Measurements from ENCODE around the gene DGKH.

DGKH gene

DNA sequence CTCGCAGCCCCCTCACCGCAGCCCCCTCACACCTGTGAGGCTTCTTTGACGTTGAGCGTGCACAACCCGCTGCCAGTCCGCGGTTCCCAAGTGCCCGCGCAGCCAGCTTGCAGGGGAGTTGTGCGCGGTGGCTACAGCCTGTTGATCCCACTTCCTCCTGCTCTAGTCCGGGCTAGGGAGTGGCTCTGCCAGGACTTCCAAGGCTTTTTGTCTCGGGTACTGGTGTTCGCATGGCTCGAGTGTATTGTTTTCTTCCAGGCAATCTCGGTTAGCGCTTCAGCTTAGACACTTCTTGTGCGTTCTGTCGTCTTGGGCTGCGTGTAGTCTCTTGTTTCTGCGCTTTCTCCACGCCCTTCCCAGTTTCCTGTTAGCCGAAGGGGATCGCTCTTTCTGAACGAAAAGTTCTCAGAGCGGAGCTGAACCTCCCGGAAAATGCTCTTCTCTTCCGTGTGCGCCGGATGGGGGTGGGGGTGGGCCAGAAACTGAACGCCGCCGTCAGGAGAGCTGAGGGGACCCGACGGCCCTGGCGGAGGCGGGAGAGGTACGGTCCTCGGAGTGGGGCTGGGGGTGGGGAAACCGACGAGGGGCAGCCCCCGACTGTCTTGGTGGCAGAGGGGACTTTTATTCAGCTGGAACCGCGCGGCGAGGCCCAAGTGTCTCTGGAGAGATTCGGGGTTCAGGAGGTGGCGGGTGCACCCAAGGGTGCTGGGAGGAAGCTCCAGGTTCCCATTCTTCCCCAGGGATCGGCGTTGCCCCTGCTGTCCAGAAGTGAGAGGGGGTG, 697 bp upstream of the DGKH start:
- peak overlapping the region; percentile 80 for H3K4me3 ChIP-seq (replicated peaks; ENCODE audit: low read depth, low read length)
- peak; percentile 74 for DNase-seq (ENCODE audit: low read depth)
- TF ChIP-seq, protein P1, sequence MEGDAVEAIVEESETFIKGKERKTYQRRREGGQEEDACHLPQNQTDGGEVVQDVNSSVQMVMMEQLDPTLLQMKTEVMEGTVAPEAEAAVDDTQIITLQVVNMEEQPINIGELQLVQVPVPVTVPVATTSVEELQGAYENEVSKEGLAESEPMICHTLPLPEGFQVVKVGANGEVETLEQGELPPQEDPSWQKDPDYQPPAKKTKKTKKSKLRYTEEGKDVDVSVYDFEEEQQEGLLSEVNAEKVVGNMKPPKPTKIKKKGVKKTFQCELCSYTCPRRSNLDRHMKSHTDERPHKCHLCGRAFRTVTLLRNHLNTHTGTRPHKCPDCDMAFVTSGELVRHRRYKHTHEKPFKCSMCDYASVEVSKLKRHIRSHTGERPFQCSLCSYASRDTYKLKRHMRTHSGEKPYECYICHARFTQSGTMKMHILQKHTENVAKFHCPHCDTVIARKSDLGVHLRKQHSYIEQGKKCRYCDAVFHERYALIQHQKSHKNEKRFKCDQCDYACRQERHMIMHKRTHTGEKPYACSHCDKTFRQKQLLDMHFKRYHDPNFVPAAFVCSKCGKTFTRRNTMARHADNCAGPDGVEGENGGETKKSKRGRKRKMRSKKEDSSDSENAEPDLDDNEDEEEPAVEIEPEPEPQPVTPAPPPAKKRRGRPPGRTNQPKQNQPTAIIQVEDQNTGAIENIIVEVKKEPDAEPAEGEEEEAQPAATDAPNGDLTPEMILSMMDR (IDR thresholded peaks at IDR 0.05; ENCODE audit: low read length, missing control alignments): no peak

DNA sequence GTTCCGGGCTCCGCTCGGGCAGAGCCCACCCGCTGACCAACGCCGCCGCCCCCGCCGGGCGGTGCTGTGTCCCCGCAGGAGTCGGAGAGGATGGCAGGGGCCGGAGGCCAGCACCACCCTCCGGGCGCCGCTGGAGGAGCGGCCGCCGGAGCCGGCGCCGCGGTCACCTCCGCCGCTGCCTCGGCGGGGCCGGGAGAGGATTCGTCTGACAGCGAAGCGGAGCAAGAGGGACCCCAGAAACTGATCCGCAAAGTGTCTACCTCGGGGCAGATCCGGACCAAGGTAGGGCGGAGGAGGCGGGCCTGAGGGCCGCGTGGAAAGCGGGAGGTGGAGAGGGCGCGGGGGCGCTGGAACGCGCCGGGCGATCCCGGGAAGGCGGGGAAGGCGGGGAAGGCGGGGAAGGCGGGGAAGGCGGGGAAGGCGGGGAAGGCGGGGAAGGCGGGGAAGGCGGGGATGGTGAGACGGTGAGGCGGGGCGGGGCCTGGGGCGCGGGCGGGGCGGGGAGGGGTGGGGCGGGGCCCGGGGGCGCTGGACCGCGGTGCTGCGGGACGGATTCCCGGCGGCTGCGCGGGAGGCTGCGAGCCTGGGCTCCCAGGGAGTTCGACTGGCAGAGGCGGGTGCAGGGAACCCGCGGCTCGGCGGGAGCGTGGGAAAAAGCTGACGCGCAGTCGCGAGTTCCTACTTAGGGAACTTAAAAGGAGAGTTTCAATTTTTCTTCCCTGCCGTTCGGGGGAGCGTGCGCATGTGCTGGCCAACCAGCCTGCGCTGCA, 421 bp downstream of the DGKH start:
- H3K4me3 ChIP-seq (replicated peaks; ENCODE audit: low read depth, low read length): peak overlapping the region; percentile 80
- TF ChIP-seq, protein P1 (IDR thresholded peaks at IDR 0.05; ENCODE audit: low read length, missing control alignments): no peak
- DNase-seq (ENCODE audit: low read depth): peak; percentile 77

DNA sequence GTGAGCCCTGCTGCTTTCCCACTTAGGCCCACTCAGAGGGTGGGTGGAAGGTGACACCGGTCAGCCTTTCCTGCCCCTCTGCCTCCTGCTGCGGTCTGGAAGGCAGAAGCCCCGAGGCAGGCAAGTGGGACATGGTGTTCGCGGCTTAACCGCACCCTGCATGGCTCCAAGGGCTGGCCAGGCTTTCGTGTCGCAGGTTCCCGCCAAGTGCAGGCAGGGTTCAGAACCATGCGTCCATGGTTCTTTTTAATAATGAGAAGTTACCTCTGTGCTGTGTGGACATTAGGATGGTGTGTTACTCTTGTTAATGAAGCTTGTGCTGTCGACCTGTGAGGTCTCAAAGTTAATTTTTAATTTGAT, 986 bp downstream of the DGKH start:
- H3K4me3 ChIP-seq (replicated peaks; ENCODE audit: low read depth, low read length): peak overlapping the region; percentile 80
- no peak for DNase-seq (ENCODE audit: low read depth)
- TF ChIP-seq, protein P1 (IDR thresholded peaks at IDR 0.05; ENCODE audit: low read length, missing control alignments): no peak

DNA sequence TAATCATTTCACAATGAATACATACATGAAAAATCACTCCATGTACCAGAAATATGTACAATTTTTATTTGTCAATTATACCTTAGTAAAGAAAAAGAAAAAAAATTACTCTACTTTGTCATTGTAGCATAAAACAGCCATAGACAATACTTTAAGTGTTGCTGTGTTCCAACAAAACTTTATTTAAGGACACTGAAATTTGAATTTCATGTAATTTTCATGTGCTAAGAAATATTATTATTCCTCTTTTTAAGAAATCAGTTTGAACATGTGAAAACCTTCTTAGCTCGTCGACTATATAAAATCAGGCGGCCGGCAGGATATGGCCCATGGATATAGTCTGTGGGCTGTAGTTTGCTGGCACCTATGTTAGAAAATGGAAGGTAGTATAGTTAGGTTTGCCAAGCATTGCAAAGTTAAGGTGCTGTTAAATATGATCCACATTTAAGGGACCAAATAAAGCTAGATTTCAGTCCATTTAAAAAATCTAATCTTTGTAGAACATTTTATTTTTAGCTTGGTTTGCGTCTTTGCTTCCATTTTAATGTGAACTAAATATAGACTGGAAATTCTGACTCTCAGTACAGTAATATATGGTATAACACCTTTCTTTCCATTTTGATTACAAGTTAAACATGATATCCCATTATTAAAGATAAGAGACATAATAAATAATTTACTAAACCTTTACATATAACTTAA, 6.5 kb downstream of the DGKH start:
- TF ChIP-seq, protein P1 (IDR thresholded peaks at IDR 0.05; ENCODE audit: low read length, missing control alignments): no peak

DNA sequence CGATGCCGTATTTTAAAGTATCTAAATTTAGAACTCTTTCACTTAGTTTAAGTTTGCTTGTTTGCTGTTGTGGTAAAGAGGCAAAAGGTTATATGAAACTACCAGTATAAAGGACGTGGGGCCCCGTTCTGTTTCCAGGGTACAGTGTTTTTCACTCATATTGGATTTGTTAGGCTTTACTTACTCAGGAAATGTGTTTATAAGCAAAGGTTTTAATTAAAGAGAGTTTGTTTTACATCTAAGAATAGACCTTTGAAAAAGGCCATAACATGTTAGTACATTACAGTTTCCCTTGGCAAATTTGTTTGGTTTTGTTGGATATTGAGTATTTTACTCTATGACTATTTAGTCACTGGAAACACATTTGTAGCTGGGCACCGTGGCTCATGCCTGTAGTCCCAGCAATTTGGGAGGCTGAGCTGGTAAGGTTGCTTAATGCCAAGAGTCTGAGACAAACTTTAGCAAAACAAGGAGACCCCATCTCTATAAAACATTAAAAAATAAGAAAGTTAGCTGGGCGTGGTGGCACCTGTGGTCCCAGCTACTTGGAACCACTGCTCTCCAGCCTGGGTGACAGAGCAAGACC, 7.1 kb downstream of the DGKH start:
- TF ChIP-seq, protein P1 (IDR thresholded peaks at IDR 0.05; ENCODE audit: low read length, missing control alignments): no peak

More for the DNA sequence above, 6.5 kb downstream of the DGKH start:
- H3K4me3 ChIP-seq (replicated peaks; ENCODE audit: low read depth, low read length): no peak overlapping the region
- DNase-seq (ENCODE audit: low read depth): no peak

DNA sequence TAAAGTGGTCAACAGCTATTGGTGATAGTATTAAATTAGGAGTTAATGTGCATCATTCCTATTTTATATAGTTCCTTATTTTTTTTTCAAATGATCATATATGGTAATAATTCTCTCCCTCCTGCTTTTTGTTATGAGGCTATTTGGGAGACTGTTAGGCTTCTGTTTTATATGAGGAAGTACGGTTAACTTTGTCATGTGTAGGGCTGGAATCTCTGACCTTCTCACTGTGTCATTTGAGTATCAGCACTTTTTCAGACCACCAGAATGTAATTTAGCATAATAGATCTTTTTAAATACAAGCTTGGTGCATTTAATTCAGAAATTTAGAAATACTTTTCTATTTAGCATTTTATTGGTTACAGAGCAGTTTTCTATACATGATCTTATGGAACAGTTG, 7.7 kb downstream of the DGKH start:
- no peak overlapping the region for H3K4me3 ChIP-seq (replicated peaks; ENCODE audit: low read depth, low read length)
- DNase-seq (ENCODE audit: low read depth): no peak

More for the DNA sequence above, 7.1 kb downstream of the DGKH start:
- H3K4me3 ChIP-seq (replicated peaks; ENCODE audit: low read depth, low read length): no peak overlapping the region
- DNase-seq (ENCODE audit: low read depth): no peak

More for the DNA sequence above, 7.7 kb downstream of the DGKH start:
- TF ChIP-seq, protein P1 (IDR thresholded peaks at IDR 0.05; ENCODE audit: low read length, missing control alignments): no peak

Measured in fibroblast of pulmonary artery (primary cell).